NCI-H524 (cell line): ENCODE measurements around the gene WFS1.

ENCODE experiments used
- DNase-seq, 2 experiments: peaks; one replicate each; lab custom pipeline; 2025; lab: John Stamatoyannopoulos, UW

WFS1 gene

DNA sequence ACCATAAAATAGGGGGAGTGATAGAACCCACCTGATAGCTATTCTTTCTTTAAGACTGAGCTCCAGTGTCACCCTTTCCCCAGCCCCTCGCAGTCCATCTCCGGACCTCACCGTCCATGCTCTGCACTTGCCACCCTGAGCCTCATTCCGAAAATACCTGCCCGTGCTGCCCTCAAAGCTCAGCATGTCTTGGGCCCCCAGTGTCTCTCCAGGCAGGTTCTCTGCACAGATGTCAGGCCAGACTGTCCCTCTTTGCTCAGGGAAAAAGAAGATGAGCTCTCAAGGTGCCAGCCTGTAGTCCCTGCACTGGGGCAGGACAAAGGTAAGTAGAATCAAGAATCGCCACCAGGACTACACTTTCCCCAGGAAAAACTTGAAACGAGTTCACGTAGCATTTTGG, 9.8 kb upstream of the WFS1 start:
- DNase-seq, result no peak

DNA sequence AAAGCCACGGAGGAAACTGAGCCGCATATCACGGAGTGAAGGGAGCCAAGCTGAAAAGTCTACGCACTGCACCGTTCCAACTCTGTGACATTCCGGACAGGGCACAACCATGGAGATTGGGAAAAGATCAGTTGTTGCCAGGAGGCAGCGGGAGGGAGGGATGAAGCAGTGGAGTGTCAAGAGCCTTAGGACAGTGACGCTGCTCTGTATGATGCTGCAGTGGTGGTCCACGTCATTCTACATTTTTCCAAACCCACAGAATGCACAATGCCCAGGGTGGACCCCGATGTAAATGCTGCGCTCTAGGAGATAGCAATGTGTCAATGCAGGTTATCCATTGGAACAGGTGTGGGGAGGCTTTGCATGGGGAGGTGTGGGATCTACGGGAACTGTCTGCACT, 7.5 kb upstream of the WFS1 start:
- no peak for DNase-seq

DNA sequence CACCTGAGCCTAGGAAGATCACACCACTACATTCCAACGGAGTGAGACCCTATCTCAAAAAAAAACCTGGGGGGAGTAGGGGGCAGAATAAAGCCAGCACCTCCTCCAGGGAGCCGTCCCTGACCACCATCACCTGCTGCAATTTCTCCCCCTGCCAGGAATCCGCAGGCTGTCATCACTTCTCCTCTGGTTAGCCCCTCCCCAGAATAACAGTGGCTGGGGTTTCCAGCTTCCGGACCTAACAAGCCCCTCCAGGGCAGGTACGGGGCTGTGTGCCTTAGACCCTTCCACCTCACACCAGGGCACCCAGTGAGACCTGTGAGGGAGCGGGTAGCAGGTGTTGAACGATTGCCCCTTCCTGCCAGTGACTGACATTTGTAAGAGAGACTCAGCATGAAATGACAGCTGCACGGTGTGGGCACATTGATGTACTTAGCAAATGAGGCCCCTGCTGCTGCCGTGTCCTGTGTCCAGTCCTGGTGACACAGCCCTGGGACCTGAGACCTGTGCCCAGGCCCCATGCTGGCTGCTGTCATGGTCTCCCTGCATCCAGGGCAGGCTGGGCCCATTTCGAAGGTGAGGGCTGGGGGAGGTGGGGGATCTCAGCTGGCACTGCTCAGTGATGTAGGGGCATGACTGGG, 6.7 kb upstream of the WFS1 start:
- peak in 1 of 2 experiments; percentile 22 for DNase-seq

DNA sequence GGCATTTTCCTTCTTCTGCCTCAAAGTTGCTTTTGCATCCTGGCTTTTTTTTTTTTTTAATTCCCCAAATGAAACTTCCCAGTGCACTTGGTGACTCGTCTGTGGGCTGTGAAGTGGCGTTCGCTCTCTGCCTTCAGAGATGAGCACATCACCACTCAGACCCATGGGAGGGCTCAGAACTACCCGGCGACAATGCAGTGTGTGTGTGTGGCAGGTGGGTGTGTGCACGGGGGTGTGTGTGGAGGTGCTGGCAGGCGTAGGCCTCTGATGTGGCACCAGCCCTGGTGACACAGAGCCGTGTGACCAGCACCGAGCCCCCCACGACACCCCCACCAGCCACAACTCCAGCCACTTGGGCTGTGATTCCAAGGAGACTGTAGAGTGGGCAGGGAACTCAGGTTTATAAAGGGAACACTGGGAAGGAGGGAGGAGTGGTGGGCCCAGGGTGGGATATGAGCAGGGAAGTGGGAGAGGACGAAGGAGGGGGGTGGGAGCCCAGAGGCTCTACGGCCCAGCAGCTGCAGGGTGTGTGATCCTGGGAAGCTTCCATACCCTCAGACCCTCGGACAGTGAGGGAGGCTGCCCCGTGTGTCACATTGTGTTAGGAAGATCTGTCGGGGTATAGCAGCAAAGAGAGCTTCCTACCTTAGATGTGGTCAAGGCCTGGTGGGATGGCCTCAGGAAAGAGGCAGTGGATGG, 6.0 kb upstream of the WFS1 start:
- no peak for DNase-seq

DNA sequence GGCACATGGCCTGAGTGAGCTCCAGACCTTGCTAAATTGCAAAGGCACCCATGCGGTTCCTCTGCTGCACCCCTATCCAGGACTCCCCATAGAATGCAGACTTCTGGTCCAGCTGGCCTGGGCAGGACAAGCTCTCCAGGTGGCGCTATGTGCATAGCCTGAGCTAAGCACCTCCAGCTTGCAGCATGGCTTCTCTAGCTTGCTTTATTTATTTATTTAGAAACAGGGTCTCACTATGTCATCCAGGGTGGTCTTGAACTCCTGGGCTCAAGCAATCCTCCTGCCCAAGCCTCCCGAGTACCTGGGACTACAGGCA, 5.5 kb upstream of the WFS1 start:
- DNase-seq, result peak in 1 of 2 experiments; percentile 46

DNA sequence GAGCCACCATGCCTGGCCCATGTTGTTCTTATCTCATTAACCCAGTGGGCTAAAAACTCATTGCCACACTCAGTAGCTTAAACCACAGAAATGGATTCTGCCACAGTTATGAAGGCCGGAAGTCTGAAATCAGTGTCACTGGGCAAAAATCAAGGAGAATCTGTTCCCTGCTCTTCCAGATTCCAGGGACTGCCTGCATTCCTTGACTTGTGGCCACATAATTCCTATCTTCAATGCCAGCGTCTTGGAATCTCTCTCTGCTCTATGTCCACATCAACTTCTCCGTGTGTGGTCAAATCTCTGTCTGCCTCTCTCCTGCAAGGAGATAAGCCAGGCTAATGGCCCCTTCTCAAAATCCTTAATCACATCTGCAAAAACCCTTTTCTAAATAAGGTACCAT, 4.1 kb upstream of the WFS1 start:
- no peak for DNase-seq

DNA sequence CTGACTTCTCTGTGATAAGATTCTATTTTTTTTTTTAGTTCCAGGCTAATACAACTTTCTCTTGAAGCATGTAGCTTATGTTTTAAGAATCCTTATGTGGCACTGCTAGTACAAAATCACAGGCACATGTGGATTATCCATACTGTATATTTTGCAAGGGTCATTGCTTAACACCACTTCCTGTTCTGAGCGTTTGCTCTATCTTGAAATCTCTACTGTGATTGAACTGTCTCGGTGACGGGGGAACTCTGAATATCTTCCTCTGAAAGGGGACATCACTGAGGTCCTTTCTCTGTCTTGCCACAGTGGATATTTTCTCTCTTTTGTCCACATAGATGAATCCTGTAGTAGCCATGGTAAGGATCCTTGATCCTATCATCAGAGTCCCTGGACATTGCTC, 2.1 kb upstream of the WFS1 start:
- DNase-seq, result no peak

DNA sequence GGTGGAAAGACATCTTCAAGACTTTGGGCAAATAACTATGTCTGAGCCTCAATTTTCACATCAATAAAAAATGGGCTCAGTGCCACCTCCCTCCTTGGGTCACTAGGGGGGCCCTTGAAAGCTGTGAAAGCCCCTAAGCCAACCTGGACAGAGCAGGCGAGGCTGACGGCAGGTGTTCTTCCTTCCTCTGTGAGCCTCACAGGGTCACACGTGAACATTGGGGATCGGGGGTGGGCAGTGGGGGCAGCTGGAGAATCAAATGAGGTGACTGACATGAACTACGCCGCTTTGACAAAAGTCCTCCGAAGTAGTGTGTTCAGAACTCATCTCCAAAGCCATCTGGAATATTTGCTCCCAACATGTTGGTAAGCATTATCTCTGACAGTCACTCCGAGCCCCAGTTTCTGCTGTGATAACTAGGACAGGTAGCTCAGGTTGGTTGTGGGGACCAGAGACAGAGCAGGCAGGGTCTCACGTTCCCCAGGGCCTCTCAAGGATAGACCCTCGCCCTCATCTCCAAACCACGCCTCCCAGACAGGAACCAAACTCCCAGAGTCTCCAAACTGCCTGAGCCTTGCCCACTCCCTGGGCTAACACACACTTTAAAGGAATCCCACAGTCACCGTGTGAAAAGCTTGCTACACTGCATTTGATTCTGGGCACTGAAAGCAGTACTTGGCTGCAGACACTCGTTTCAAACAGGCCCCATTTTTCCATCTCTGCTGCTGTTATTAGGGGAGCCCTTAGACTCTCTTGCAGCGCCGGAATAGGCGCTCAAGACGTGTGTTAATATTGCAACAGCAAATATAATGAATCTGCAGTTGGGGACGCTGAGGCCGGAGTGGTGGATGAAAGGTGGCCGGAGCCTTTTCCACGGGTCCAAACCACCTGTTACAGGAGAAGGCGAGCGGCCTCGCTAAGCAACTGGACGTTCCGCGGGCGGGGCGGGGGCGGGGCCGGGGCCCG, 717 bp upstream of the WFS1 start:
- DNase-seq, result no peak

DNA sequence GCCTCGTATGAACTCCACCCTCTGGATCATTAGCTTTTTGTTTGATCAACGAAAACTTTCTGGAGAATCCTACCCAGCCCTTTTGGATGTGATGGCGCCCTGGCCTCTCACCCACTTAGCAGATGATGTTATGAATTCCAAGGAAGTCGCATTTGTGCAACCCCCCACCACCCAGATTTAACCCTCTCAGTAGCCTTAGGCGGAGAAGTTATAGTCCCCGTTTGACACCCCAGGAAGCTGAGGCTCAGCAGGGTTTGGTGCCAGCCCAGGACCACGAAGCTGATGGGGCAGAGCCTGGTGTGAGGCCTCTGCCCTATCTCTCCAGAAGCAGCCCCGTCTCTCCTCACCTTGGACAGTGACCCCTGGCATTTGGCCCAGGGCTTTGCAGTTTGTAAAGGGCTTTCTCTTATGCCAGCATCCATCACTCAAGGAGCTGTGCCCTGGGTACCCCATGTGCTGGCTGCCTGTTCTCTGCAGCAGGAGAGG, 1.0 kb downstream of the WFS1 start:
- no peak for DNase-seq

DNA sequence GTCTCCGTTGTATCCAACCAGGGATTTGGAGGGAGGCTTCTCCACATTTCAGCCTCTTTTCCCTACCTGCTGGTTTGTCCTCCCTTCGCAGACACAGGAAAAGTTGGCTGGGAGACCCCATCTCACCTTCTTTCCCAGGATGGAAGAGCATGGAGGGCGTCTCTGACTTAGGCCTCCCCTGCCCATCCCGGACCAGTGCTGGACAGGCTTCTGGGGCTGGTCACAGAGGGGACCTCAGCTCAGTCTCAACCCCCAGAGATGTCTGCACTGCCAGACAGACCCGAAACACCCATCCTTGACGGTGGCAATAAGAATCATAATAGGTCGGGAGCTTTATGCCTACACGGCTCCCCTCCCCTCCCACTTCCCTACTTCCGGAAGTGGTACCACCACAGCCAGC, 1.6 kb downstream of the WFS1 start:
- no peak for DNase-seq

DNA sequence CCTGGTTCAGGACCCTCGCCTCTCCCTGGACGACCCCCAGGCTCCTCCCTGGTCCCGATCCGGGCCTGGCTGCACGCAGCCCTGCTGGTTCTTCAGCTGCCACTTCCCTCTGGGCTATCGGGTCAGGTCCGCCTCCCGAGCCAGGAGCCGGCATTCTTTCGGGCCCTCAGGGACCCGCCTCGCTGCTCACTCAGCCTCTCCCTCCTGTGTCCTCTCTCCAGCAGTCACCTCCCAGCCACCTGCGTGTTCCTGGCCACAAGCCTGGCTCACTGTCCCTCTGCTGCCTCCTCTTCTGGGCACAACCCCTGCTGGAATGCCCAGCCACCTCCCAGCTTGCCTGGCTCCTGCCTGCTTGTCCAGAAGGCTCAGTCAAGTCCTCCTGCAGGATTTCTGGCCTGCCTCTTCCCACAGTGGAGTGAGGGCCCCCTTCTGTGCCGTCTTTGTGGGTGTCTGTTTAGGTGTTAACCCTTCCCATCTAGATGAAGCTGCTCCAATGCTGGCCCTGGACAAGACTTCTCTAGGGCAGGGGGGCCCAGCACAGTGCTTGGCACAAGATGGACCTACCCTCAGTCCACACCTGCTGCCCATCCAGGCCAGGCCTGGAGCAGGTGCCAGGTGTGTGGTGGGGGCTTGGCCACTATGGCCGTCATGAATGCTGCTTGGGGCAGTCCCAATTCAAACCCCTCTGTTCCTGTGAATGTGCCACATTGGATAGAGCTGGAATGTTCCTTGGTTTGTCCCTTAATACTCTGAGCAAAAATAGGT, 2.2 kb downstream of the WFS1 start:
- no peak for DNase-seq

DNA sequence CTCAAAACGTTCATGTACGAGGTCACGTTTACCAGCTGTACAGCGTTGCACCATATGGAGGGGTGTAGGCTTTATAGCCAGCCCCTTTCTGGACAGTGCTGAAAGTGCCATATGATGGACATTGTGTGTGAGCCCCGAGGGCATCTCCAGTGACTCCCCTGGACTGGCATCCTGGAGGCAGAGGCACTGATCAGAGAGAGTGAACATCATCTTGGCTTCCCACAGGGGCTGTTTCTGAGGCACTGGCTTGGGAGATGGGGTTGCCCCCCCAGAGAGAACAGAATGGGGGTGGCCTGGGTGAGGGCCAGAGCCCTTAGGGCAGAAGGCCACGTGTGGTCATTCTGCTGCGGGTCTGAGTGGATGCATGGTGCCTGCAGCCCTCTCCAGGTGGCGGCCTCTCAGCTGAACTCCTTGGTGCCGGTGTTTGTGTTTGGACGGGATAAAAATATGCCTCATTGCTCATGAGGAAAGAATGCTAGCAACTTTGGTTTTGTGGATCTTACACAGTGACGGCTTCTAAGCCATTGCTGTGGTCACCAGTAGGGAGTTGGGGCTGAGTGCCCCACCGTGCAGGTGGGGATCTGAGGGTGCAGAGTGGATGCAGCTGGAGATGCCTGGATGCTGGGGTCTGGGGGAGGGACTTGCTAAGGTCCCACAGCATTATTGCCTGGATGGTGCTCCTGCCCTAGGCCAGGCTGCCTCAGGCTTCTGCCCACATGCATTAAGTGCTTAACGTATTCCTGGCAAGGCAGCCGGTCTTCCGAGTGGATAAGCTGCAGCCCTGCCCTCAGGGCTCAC, 3.4 kb downstream of the WFS1 start:
- DNase-seq, result peak in 1 of 2 experiments; percentile 56

DNA sequence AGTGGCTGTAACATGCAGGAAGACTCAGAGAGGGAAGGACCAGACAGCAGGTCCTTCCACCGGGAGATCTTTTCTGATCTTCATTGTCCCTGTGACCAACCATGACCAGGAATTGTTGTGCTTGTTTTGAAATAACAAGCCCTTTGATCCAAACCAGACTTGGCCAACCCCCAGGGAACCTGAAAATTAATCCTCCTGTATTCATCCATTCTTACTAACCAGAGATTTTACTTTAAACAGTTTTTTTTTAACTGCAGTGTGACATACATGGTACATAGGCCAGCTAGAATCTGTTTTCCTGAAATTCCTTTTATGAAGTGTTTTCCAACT, 4.0 kb downstream of the WFS1 start:
- DNase-seq, result no peak

DNA sequence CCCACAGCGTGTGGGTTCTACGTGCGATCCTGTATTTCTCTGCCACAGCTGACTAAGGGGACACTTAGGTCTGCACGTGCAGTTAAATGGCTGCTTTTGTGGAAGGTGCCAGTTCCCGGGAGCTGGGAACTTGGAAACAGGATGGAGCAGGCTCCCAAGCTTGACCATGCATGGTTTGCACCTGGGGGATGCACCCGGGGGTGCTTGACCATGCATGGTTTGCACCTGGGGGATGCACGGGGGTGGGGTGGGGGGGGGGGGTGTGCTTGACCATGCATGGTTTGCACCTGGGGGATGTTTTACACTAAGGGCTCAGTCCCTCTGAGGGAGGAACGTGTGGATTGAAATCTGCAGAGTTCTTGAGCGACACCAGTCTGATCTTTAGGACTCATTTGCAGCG, 5.7 kb downstream of the WFS1 start:
- DNase-seq, result no peak

DNA sequence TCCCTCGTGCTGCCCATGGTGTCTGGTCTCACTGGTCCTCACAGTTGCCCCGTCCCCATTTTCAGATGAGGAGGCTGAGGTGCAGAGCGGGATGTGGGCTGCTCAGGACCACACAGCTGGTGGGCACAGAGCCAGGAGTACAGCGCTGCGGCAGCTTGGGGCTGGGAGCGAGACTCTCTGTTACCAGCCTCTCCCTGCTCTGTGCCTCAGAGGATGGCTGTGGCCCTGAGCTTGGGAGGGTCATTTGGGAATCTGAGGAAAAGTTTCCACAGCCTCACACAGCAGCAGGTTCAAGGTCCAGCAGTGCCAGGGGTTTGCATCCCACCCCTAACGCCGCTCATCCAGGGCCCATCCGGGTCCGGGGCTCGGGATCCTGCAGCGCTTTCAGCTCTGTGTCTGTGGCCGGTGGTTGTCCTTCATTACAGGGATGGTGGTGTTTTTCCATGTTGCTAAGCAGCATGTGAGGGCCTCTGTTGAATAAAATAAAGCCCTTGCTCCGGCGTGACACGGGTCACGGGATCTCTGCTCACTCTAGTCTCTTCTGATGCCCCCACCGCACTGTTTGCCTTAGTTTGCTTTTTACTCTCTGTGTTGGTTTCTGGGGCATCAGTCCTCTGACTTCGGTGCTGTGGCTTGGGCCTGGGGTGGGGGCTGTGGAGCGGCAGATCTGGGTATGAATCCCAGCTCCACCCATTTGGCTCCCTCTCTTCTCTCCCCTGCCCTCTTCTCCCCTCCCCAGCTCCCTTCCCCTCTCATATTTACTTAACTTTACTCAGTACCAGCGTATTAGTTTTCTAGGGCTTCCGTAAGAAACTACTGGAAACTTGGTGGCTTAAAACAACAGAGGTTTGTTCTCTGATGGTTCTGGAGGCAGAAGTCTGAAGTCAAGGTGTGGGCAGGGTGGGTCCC, 6.5 kb downstream of the WFS1 start:
- DNase-seq, result no peak

DNA sequence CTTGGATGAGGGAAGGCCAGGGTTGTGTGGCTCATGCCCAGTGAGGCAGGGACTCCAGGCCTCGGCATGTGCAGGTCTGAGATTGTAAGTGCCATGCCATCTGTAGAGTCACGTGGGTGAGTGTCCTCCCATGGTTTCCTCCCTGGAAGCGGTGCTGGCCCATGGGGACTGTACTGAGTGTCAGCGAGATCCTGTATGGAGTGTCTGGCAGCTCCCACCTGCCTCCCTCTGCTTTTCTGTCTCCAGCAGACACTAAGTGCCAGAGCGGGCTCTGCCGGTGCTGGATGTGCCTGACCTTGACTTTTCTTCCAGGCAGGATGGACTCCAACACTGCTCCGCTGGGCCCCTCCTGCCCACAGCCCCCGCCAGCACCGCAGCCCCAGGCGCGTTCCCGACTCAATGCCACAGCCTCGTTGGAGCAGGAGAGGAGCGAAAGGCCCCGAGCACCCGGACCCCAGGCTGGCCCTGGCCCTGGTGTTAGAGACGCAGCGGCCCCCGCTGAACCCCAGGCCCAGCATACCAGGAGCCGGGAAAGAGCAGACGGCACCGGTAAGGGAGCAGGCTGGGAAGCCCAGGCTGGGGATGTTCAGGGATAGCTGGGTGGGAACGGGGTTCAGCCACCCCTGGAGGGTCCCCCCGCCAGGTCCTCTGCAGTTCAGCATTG, 7.6 kb downstream of the WFS1 start:
- DNase-seq, result peak; percentile 52 to 85

DNA sequence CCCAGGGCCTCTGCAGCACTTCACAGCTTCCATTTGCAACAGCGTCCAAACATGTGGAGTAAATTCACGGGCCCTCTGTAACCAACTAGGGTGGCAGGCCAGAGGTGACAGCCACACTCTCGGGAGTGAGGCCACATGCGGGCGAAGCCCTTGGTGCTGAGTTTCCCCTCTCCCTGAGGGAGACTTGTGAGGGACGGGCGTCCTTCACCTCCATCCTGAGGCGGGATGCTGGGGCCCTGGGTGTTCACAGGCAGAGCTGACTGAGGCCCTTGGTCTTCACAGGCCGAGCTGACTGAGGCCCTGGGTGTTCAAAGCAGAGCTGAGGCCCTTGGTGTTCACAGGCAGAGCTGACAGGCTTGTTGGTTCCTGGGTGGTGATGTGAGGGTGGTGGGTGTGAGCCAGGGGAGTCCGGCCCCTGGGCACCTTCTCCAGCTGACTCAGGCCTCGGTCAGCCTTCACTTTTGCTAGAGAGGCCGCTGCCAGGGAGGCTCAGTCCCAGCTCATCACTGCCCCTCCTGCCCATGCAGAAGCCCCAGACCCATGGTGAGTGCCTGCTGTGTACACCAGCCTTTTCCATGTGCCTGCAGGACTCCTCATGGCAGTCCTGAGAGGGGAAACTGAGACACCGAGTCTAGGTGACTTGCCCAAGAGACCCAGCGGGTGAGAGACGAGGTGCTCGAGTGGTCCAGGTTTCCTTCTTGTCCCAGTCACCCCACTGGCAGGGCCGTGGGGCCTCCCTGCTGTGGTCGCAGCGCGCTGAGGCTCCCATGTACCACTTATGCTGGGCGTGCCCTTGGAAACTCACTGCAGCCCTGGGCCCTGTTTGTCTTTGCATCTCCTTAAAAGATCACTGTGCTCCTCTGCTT, 8.5 kb downstream of the WFS1 start:
- no peak for DNase-seq

DNA sequence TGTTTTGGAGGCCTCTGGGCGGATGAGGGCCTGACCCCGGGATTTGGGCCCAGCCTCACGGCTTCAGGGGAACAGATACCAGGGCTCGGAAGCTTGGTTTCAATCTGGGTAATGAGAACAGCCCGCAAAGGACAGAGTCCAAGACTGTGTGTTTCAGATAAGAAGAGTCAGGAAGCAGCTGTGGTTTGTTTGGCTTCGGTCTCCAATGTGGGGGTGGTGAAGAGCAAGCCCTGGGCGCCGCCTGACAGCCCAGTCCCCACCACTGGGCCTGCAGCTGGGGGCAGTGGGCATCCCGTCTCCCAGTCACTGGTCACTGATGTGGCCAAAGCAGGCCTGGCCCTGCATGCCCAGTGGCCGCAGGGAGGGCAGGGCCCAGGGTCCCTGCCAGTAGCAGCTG, 9.1 kb downstream of the WFS1 start:
- no peak for DNase-seq
